ENCODE measurements around the gene TOB2.

TOB2 gene

DNA sequence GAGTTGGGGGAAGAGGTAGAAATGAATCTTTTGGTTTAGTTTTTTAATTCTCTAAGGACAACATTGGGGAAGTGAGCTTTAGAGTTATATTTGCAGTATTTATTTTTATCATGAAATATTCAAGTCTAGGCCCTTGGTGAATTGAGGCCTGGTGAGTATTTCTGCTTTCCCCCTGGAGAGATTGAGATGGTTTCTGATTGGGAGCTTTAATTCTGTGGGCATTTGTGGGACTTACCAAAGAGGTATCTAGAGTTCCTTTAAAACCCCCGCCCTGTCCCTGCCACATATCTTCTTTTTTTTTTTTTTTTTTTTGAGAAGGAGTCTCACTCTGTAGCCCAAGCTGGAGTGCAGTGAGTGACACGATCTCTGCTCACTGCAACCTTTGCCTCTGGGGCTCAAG is 31.9 kb upstream of the TOB2 start:
- H3K79me2 ChIP-seq (ENCODE audit: low read length) = peaks cover 95% of the 10 kb centered on the region
- no peaks in the 10 kb centered on the region for H3K36me3 ChIP-seq (replicated peaks; ENCODE audit: insufficient read depth, low read length)
- TF ChIP-seq EZH2 (optimal IDR thresholded peaks at IDR 0.05; ENCODE audit: low read depth, low read length) (no peak), EZH2phosphoT487 (IDR thresholded peaks at IDR 0.05; ENCODE audit: low read length) (no peak), CTCF (IDR thresholded peaks at IDR 0.05; ENCODE audit: low read length) (no peak)
- H2AFZ ChIP-seq (ENCODE audit: low read length) = no peak overlapping the region
- H3K27me3 ChIP-seq (replicated peaks; ENCODE audit: insufficient read depth, low read length) = no peaks in the 10 kb centered on the region
- no peaks in the 10 kb centered on the region for H3K9me2 ChIP-seq (replicated peaks; ENCODE audit: insufficient read depth, low read length)
- H3K27ac ChIP-seq (ENCODE audit: low read length) = no peak overlapping the region
- no peak overlapping the region for H3K4me3 ChIP-seq (ENCODE audit: low read length)
- no peaks in the 10 kb centered on the region for H3K9me3 ChIP-seq (replicated peaks; ENCODE audit: insufficient read depth, low read length)
- no peak for DNase-seq
- H4K20me1 ChIP-seq (ENCODE audit: insufficient read depth, low read length) = peaks cover 43% of the 10 kb centered on the region
- H3K9ac ChIP-seq (ENCODE audit: low read length) = no peak overlapping the region
- no peaks in the 10 kb centered on the region for H3K4me1 ChIP-seq (ENCODE audit: low read length)
- H3F3A ChIP-seq (ENCODE audit: insufficient read depth, low read length) = no peaks in the 10 kb centered on the region
- H3K4me2 ChIP-seq (ENCODE audit: low read depth, low read length) = no peak overlapping the region

DNA sequence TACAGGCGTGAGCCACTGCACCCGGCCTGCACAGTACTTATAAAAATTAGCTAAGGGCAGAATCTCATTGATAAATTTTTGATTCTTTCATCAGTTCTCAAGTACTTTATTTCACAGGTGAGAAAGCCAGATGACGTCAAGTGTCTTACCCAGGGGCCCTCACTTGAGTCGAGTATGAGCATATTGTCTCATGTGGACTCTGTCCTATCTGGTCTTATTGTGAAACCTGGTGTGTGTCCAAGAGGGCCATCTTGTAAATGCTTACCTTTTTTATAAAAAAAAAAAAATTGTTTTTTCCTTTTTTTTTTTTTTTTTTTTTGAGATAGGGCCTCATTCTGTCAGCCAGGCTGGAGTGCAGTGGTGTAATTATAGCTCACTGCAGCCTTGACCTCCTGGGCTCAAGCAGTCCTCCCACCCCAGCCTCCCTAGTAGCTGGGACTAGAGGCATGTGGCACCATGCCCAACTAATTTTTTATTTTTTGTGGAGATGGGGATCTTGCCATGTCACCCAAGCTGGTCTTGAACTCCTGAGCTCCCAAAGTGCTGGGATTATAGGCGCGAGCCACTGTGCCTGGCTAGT is 28.4 kb upstream of the TOB2 start:
- TF ChIP-seq EZH2phosphoT487 (IDR thresholded peaks at IDR 0.05; ENCODE audit: low read length) = no peak
- no peak for TF ChIP-seq CTCF (IDR thresholded peaks at IDR 0.05; ENCODE audit: low read length)
- TF ChIP-seq EZH2 (optimal IDR thresholded peaks at IDR 0.05; ENCODE audit: low read depth, low read length) = no peak
- H3K27me3 ChIP-seq (replicated peaks; ENCODE audit: insufficient read depth, low read length) = no peaks in the 10 kb centered on the region
- peaks cover under 1% of the 10 kb centered on the region; the same call in 1 of the 2 replicates for H3F3A ChIP-seq (ENCODE audit: insufficient read depth, low read length)
- peaks cover 30% of the 10 kb centered on the region for H4K20me1 ChIP-seq (ENCODE audit: insufficient read depth, low read length)
- H3K9ac ChIP-seq (ENCODE audit: low read length) = no peak overlapping the region
- H3K4me2 ChIP-seq (ENCODE audit: low read depth, low read length) = no peak overlapping the region
- H3K9me3 ChIP-seq (replicated peaks; ENCODE audit: insufficient read depth, low read length) = no peaks in the 10 kb centered on the region
- H3K36me3 ChIP-seq (replicated peaks; ENCODE audit: insufficient read depth, low read length) = peaks cover 4% of the 10 kb centered on the region; the same call in 1 of the 2 replicates
- no peak for DNase-seq
- H2AFZ ChIP-seq (ENCODE audit: low read length) = no peak overlapping the region
- H3K9me2 ChIP-seq (replicated peaks; ENCODE audit: insufficient read depth, low read length) = no peaks in the 10 kb centered on the region
- H3K79me2 ChIP-seq (ENCODE audit: low read length) = peaks cover 95% of the 10 kb centered on the region
- H3K4me1 ChIP-seq (ENCODE audit: low read length) = peaks cover 12% of the 10 kb centered on the region
- H3K4me3 ChIP-seq (ENCODE audit: low read length) = no peak overlapping the region
- no peak overlapping the region for H3K27ac ChIP-seq (ENCODE audit: low read length)

DNA sequence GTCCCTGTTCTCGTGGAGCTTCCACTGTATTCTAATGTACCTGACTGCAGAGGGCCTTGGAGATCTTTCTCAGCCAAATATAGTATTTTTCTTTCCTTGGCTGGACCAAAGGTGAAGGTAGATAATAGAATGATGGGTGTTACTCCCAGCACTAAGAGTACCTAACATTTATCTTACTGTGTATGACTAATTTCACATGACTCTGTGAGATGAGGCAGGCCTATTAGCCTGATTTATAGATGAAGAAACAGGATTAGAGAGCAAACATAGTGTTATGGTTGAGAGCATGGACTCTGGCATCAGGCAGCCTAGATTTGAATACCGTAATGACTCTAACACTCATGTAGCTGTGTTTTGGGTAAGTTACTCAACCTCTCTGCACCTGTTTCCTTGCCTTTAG is 25.0 kb upstream of the TOB2 start:
- Histone ChIP-seq H3K4me2 (ENCODE audit: low read depth, low read length) (no peak overlapping the region), H3K9ac (ENCODE audit: low read length) (no peak overlapping the region), H3K9me2 (replicated peaks; ENCODE audit: insufficient read depth, low read length) (no peaks in the 10 kb centered on the region), H3K27me3 (replicated peaks; ENCODE audit: insufficient read depth, low read length) (no peaks in the 10 kb centered on the region), H3K4me1 (ENCODE audit: low read length) (peaks cover 23% of the 10 kb centered on the region), H4K20me1 (ENCODE audit: insufficient read depth, low read length) (peaks cover 14% of the 10 kb centered on the region; the same call in 1 of the 2 replicates), H3K36me3 (replicated peaks; ENCODE audit: insufficient read depth, low read length) (peaks cover 10% of the 10 kb centered on the region; the same call in 1 of the 2 replicates), H3K4me3 (ENCODE audit: low read length) (no peak overlapping the region), H3K9me3 (replicated peaks; ENCODE audit: insufficient read depth, low read length) (no peaks in the 10 kb centered on the region), H3F3A (ENCODE audit: insufficient read depth, low read length) (peaks cover 4% of the 10 kb centered on the region), H2AFZ (ENCODE audit: low read length) (no peak overlapping the region), H3K27ac (ENCODE audit: low read length) (no peak overlapping the region), H3K79me2 (ENCODE audit: low read length) (peaks cover 93% of the 10 kb centered on the region)
- TF ChIP-seq EZH2phosphoT487 (IDR thresholded peaks at IDR 0.05; ENCODE audit: low read length) = no peak
- no peak for TF ChIP-seq EZH2 (optimal IDR thresholded peaks at IDR 0.05; ENCODE audit: low read depth, low read length)
- DNase-seq = no peak

- no peak overlapping the region for H3K27ac ChIP-seq (ENCODE audit: low read length)
- H2AFZ ChIP-seq (ENCODE audit: low read length) = no peak overlapping the region
- H3F3A ChIP-seq (ENCODE audit: insufficient read depth, low read length) = peaks cover 4% of the 10 kb centered on the region
- H3K9me3 ChIP-seq (replicated peaks; ENCODE audit: insufficient read depth, low read length) = no peaks in the 10 kb centered on the region
- peaks cover 93% of the 10 kb centered on the region for H3K79me2 ChIP-seq (ENCODE audit: low read length)
- no peak overlapping the region for H3K9ac ChIP-seq (ENCODE audit: low read length)
- H3K36me3 ChIP-seq (replicated peaks; ENCODE audit: insufficient read depth, low read length) = peaks cover 12% of the 10 kb centered on the region; the same call in 1 of the 2 replicates
- 0 out of 2 replicates have a peak overlapping the region, but pooled peaks have one; percentile 97 for H3K4me2 ChIP-seq (ENCODE audit: low read depth, low read length)
- peaks cover 14% of the 10 kb centered on the region; the same call in 1 of the 2 replicates for H4K20me1 ChIP-seq (ENCODE audit: insufficient read depth, low read length)
- no peak overlapping the region for H3K4me3 ChIP-seq (ENCODE audit: low read length)
- no peaks in the 10 kb centered on the region for H3K27me3 ChIP-seq (replicated peaks; ENCODE audit: insufficient read depth, low read length)
- H3K9me2 ChIP-seq (replicated peaks; ENCODE audit: insufficient read depth, low read length) = no peaks in the 10 kb centered on the region
- no peak for DNase-seq
- TF ChIP-seq CTCF (IDR thresholded peaks at IDR 0.05; ENCODE audit: low read length) (no peak), EZH2 (optimal IDR thresholded peaks at IDR 0.05; ENCODE audit: low read depth, low read length) (no peak), EZH2phosphoT487 (IDR thresholded peaks at IDR 0.05; ENCODE audit: low read length) (no peak)
- H3K4me1 ChIP-seq (ENCODE audit: low read length) = peaks cover 23% of the 10 kb centered on the region
Observed at GRCh38 chr22:41470886-41471285, 24.3 kb upstream of the TOB2 start.
